Measurements from ENCODE around the gene PACC1. TPM values are rescaled to one million over a fixed set of nuclear protein-coding genes. Genes with fewer than 3 reads are reported as not detected.

PACC1 gene
- total RNA-seq, 1 experiment from 2014 or later: 14.5 TPM

DNA sequence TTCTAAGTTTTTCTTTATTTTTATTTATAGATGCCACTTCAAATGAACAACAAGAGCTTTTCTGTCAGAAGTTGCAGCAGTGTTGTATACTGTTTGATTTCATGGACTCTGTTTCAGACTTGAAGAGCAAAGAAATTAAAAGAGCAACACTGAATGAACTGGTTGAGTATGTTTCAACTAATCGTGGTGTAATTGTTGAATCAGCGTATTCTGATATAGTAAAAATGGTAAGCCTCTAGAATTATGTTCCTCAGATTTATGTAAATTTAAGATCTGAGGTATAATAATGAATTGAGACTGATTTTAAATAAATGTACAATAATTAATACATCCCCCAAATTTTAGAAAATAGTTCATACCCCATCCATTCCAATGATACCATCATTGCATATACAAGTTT, 85.6 kb downstream of the PACC1 start:
- TF ChIP-seq, protein P1, sequence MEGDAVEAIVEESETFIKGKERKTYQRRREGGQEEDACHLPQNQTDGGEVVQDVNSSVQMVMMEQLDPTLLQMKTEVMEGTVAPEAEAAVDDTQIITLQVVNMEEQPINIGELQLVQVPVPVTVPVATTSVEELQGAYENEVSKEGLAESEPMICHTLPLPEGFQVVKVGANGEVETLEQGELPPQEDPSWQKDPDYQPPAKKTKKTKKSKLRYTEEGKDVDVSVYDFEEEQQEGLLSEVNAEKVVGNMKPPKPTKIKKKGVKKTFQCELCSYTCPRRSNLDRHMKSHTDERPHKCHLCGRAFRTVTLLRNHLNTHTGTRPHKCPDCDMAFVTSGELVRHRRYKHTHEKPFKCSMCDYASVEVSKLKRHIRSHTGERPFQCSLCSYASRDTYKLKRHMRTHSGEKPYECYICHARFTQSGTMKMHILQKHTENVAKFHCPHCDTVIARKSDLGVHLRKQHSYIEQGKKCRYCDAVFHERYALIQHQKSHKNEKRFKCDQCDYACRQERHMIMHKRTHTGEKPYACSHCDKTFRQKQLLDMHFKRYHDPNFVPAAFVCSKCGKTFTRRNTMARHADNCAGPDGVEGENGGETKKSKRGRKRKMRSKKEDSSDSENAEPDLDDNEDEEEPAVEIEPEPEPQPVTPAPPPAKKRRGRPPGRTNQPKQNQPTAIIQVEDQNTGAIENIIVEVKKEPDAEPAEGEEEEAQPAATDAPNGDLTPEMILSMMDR (conservative IDR thresholded peaks at IDR 0.05; ENCODE audit: low read depth, low read length): no peak
- TF ChIP-seq EZH2 (IDR thresholded peaks at IDR 0.05; ENCODE audit: borderline replicate concordance, low read depth, low read length, poor library complexity, severe bottlenecking): no peak
- Histone ChIP-seq H3K4me3 (ENCODE audit: low read depth, low read length, poor library complexity, severe bottlenecking) (no peak overlapping the region), H3K9me3 (ENCODE audit: low read depth, low read length, poor library complexity, severe bottlenecking) (no peaks in the 10 kb centered on the region), H3K4me1 (ENCODE audit: insufficient read depth, low read length, poor library complexity, severe bottlenecking) (no peaks in the 10 kb centered on the region), H3K27ac (ENCODE audit: low read depth, low read length, poor library complexity, severe bottlenecking) (no peak overlapping the region), H3K27me3 (replicated peaks; ENCODE audit: insufficient read depth, low read depth, low read length, poor library complexity) (no peaks in the 10 kb centered on the region), H3K36me3 (ENCODE audit: insufficient read depth, low read length, poor library complexity, severe bottlenecking) (no peaks in the 10 kb centered on the region)
- POLR2A ChIA-PET (ENCODE audit: low non-redundant PET): no interaction called here
- BruUV-seq (replicated peaks): no TSS peak
- CTCF ChIA-PET: interaction anchor here (0.9 kb wide), 1 partner anchor 127 kb away, joined by 4 read pairs; no protein-coding TSS in a partner anchor
- intact Hi-C loops (cut with micrococcal nuclease; ENCODE audit: unreplicated experiment): no loop called here
- no peak for DNase-seq (ENCODE audit: low spot score)

DNA sequence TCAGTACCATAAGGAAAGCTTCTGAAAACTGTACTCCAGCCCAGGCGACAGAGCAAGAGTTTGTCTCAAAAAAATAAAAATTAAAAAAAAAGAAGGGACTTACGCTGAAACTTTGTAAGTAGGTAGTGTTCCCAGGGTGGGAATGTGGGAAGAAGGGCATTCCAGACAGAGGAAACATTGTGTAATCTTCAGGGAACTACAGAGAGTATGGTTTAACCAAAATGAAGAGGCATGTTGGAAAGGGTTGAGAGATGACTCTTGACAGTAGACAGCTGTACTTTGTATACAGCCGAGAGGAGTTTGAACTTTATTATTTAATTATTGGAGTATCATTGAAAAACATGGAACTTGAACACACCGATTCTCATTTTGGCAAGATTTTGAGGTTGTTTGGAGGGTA, 86.4 kb downstream of the PACC1 start:
- no peak for DNase-seq (ENCODE audit: low spot score)
- CTCF ChIA-PET: no interaction called here

DNA sequence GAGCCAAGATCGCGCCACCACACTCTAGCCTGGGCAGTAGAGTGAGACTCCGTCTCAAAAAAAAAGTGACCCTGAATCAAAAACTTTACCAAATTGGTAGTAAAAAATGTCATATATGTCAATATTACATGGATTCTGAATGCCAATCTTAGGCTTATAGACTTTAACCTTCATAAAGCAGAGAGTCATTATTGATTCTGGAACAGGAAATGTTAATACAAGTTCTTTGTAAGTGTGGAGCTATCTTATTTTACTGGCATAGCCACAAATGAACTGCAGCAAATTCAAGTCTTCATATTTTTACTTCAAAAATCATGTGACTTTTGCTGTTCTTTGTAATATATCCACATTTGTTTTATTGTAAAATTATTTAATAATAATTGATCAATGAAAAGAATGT, 88.1 kb downstream of the PACC1 start:
- BruUV-seq (replicated peaks): no TSS peak
- CTCF ChIA-PET: no interaction called here
- no peaks in the 10 kb centered on the region for H3K4me1 ChIP-seq (ENCODE audit: insufficient read depth, low read length, poor library complexity, severe bottlenecking)

More for the DNA sequence above, 86.4 kb downstream of the PACC1 start:
- POLR2A ChIA-PET (ENCODE audit: low non-redundant PET): no interaction called here
- Histone ChIP-seq H3K4me3 (ENCODE audit: low read depth, low read length, poor library complexity, severe bottlenecking) (no peak overlapping the region), H3K36me3 (ENCODE audit: insufficient read depth, low read length, poor library complexity, severe bottlenecking) (no peaks in the 10 kb centered on the region), H3K4me1 (ENCODE audit: insufficient read depth, low read length, poor library complexity, severe bottlenecking) (no peaks in the 10 kb centered on the region), H3K27ac (ENCODE audit: low read depth, low read length, poor library complexity, severe bottlenecking) (no peak overlapping the region), H3K9me3 (ENCODE audit: low read depth, low read length, poor library complexity, severe bottlenecking) (no peaks in the 10 kb centered on the region), H3K27me3 (replicated peaks; ENCODE audit: insufficient read depth, low read depth, low read length, poor library complexity) (no peaks in the 10 kb centered on the region)
- intact Hi-C loops (cut with micrococcal nuclease; ENCODE audit: unreplicated experiment): no loop called here
- TF ChIP-seq EZH2 (IDR thresholded peaks at IDR 0.05; ENCODE audit: borderline replicate concordance, low read depth, low read length, poor library complexity, severe bottlenecking): no peak
- TF ChIP-seq, protein P1 (conservative IDR thresholded peaks at IDR 0.05; ENCODE audit: low read depth, low read length): no peak
- no TSS peak for BruUV-seq (replicated peaks)

More for the DNA sequence above, 88.1 kb downstream of the PACC1 start:
- H3K4me3 ChIP-seq (ENCODE audit: low read depth, low read length, poor library complexity, severe bottlenecking): no peak overlapping the region
- DNase-seq (ENCODE audit: low spot score): no peak
- H3K27ac ChIP-seq (ENCODE audit: low read depth, low read length, poor library complexity, severe bottlenecking): no peak overlapping the region
- intact Hi-C loops (cut with micrococcal nuclease; ENCODE audit: unreplicated experiment): no loop called here
- POLR2A ChIA-PET (ENCODE audit: low non-redundant PET): no interaction called here
- no peaks in the 10 kb centered on the region for H3K9me3 ChIP-seq (ENCODE audit: low read depth, low read length, poor library complexity, severe bottlenecking)
- TF ChIP-seq, protein P1 (conservative IDR thresholded peaks at IDR 0.05; ENCODE audit: low read depth, low read length): no peak
- no peak for TF ChIP-seq EZH2 (IDR thresholded peaks at IDR 0.05; ENCODE audit: borderline replicate concordance, low read depth, low read length, poor library complexity, severe bottlenecking)
- no peaks in the 10 kb centered on the region for H3K36me3 ChIP-seq (ENCODE audit: insufficient read depth, low read length, poor library complexity, severe bottlenecking)
- H3K27me3 ChIP-seq (replicated peaks; ENCODE audit: insufficient read depth, low read depth, low read length, poor library complexity): no peaks in the 10 kb centered on the region

Data from A673 (cell line).